Activated CD8-positive, alpha-beta memory T cell treated with anti-CD3 and anti-CD28 coated beads for 24 hours (primary cell): ENCODE measurements around the gene RNF111.
"Not testable (repeated sequence)": the region's sequence is repeated elsewhere in the genome, so short reads cannot be mapped to it uniquely, and the experiment has no call there.

ENCODE experiments used
- DNase-seq: peaks from one replicate; pipeline ENCODE4 v3.0.0-alpha.2; 2020

RNF111 gene

GRCh38 chr15:58987491-58988005, at the start of gene RNF111:
Gene RNF111, plus strand, starts transcription at chr15:58987663. Its CDS starts 43,160 bp downstream, at chr15:59030823.
- peak; percentile 89 for DNase-seq

- no peak for DNase-seq
Measured at GRCh38 chr15:58947179-58947578, 40.3 kb upstream of the RNF111 start.

- DNase-seq: no peak
Measured at GRCh38 chr15:58951388-58952007, 36.0 kb upstream of the RNF111 start.

- DNase-seq: no peak
Measured at GRCh38 chr15:58952751-58953150, 34.7 kb upstream of the RNF111 start.

- peak; percentile 71 for DNase-seq
Measured at GRCh38 chr15:58957101-58957973, 30.1 kb upstream of the RNF111 start.

GRCh38 chr15:58958811-58959210, 28.7 kb upstream of the RNF111 start:
- no peak for DNase-seq

- no peak for DNase-seq
Measured at GRCh38 chr15:58962136-58962535, 25.3 kb upstream of the RNF111 start.

- no peak for DNase-seq
Measured at GRCh38 chr15:58962662-58963565, 24.5 kb upstream of the RNF111 start.

- DNase-seq: no peak
Measured at GRCh38 chr15:58966698-58967097, 20.8 kb upstream of the RNF111 start.

GRCh38 chr15:58967479-58967878, 20.0 kb upstream of the RNF111 start:
- DNase-seq: no peak

GRCh38 chr15:58977887-58978286, 9.6 kb upstream of the RNF111 start:
- no peak for DNase-seq

- no peak for DNase-seq
Measured at GRCh38 chr15:58980351-58980939, 7.0 kb upstream of the RNF111 start.

GRCh38 chr15:58981808-58982475, 5.5 kb upstream of the RNF111 start:
- no peak for DNase-seq

GRCh38 chr15:58983261-58983660, 4.2 kb upstream of the RNF111 start:
- no peak for DNase-seq

GRCh38 chr15:58985443-58985842, 2.0 kb upstream of the RNF111 start:
- DNase-seq: no peak

GRCh38 chr15:58987036-58987435, 427 bp upstream of the RNF111 start:
- DNase-seq: no peak

GRCh38 chr15:58988006-58988785, 733 bp downstream of the RNF111 start:
- DNase-seq: no peak

- DNase-seq: no peak
Measured at GRCh38 chr15:58992181-58992580, 4.7 kb downstream of the RNF111 start.

- DNase-seq: no peak
Measured at GRCh38 chr15:58994906-58995453, 7.5 kb downstream of the RNF111 start.

GRCh38 chr15:58999694-59000093, 12.2 kb downstream of the RNF111 start:
- DNase-seq: no peak

- not testable (repeated sequence) for DNase-seq
Measured at GRCh38 chr15:59000251-59000650, 12.8 kb downstream of the RNF111 start.
